ENCODE measurements around the gene MAPRE3. TPM values are rescaled to one million over a fixed set of nuclear protein-coding genes. Genes with fewer than 3 reads are reported as not detected.

MAPRE3 gene
- total RNA-seq, 1 donor from 2014 or later = 27.1 TPM

DNA sequence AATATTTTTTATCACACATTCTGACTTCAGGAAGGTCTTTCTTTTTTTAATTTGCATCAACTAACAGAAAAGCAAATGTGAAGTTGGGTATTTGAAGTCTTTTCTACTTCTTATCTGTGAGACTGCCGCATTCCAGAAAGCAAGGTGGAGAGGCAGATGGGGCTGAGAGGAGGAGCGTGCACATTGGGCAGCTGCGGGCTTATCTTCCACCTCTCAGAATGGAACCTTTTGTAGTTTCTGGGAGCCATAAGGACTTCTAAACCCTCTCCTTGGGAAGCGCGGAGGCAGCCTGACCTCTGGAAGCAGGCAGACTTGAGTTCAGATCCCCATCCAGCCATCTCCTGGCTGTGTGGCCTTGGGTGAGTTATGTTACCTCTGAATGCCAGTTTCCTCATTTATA, 3.9 kb downstream of the MAPRE3 start:
- Histone ChIP-seq H3K4me3 (no peak overlapping the region), H3K9me3 (no peaks in the 10 kb centered on the region), H3K4me1 (peaks cover 23% of the 10 kb centered on the region), H3K27ac (no peak overlapping the region), H3K36me3 (no peaks in the 10 kb centered on the region), H3K27me3 (ENCODE audit: low read depth) (no peaks in the 10 kb centered on the region)
- intact Hi-C loops (cut with DNase I) = no loop called here
- ATAC-seq (no peak), DNase-seq (no peak)
- TF ChIP-seq CTCF (IDR thresholded peaks at IDR 0.05) = no peak

DNA sequence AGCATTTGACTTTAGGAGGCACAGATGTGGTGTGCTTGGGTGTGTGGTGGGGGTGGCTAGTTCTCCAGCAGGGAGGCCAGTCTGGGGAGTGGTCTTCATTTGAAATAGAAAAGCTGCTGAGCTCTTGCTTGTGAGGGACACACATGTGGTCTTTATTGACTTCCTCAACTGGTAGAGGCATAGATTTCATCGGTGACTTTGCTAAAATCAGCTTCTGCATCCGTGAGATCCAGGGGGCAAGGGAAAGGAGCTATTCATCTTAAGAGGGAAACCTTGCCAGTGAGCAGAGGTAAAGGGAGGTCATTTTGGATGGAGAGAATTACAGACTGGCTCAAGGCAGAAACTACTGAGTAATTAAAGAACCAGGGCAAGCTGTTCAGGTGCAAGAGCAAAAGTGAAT, 4.7 kb downstream of the MAPRE3 start:
- no peaks in the 10 kb centered on the region for H3K36me3 ChIP-seq
- no peak for ATAC-seq
- no peak overlapping the region for H3K4me3 ChIP-seq
- no peak for DNase-seq
- H3K27ac ChIP-seq = no peak overlapping the region
- H3K27me3 ChIP-seq (ENCODE audit: low read depth) = no peaks in the 10 kb centered on the region
- intact Hi-C loops (cut with DNase I) = no loop called here
- TF ChIP-seq CTCF (IDR thresholded peaks at IDR 0.05) = no peak
- peaks cover 18% of the 10 kb centered on the region for H3K4me1 ChIP-seq
- no peaks in the 10 kb centered on the region for H3K9me3 ChIP-seq

- intact Hi-C loops (cut with DNase I) = no loop called here
- peaks cover 16% of the 10 kb centered on the region for H3K4me1 ChIP-seq
These were observed 5.2 kb downstream of the MAPRE3 start for GRCh38 chr2:26975656-26976055.

DNA sequence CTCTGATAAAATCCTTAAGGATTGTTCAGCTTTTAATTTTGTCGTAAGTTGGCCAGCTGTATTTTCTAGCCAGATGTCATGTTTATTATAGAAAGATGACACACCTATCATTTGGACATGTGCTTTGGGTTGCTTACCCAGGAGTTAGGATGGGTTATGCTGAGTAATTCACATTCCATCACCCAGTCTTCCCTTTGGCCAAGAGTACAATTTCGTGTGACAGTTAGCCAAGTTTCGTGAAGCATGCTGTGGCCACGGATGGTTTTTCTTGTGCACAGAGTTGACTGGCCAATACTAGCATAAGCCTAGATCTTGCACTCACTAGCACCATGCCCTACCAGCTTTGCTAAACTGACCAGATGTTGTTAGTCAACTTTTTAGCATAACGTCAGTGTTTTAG, 5.8 kb downstream of the MAPRE3 start:
- intact Hi-C loops (cut with DNase I) = no loop called here
- peaks cover 13% of the 10 kb centered on the region for H3K4me1 ChIP-seq
- H3K27me3 ChIP-seq (ENCODE audit: low read depth) = no peaks in the 10 kb centered on the region
- no peak for DNase-seq
- TF ChIP-seq CTCF (IDR thresholded peaks at IDR 0.05) = no peak
- H3K9me3 ChIP-seq = no peaks in the 10 kb centered on the region
- no peak for ATAC-seq
- no peaks in the 10 kb centered on the region for H3K36me3 ChIP-seq
- H3K27ac ChIP-seq = no peak overlapping the region
- no peak overlapping the region for H3K4me3 ChIP-seq

More at GRCh38 chr2:26975656-26976055, 5.2 kb downstream of the MAPRE3 start:
- no peaks in the 10 kb centered on the region for H3K27me3 ChIP-seq (ENCODE audit: low read depth)
- H3K36me3 ChIP-seq = no peaks in the 10 kb centered on the region
- ATAC-seq (no peak), DNase-seq (no peak)
- H3K9me3 ChIP-seq = no peaks in the 10 kb centered on the region
- H3K4me3 ChIP-seq = no peak overlapping the region
- no peak overlapping the region for H3K27ac ChIP-seq
- no peak for TF ChIP-seq CTCF (IDR thresholded peaks at IDR 0.05)

DNA sequence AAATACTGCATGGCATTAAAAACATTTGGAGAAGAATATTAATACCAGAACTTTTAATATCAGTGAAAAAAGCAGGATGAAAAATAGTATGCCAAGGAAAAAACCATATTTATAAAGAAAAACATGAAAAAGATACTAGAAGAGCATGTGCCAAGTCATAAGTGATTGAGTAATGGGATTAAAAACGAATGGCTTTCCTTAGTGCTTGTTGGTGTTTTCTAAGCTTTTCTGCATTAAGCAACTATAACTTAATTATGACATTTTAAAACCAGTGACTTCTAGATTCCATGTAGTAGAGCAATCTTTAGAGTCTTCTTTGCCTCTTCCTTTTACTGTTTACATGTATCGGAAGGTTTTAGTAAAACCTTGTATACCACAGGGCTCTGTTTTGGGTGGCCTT, 6.6 kb downstream of the MAPRE3 start:
- DNase-seq (no peak), ATAC-seq (no peak)
- Histone ChIP-seq H3K36me3 (no peaks in the 10 kb centered on the region), H3K4me1 (peaks cover 7% of the 10 kb centered on the region), H3K4me3 (no peak overlapping the region), H3K27ac (no peak overlapping the region), H3K27me3 (ENCODE audit: low read depth) (no peaks in the 10 kb centered on the region), H3K9me3 (no peaks in the 10 kb centered on the region)
- intact Hi-C loops (cut with DNase I) = no loop called here
- TF ChIP-seq CTCF (IDR thresholded peaks at IDR 0.05) = no peak

- TF ChIP-seq CTCF (IDR thresholded peaks at IDR 0.05) = no peak
- intact Hi-C loops (cut with DNase I) = no loop called here
- Histone ChIP-seq H3K9me3 (no peaks in the 10 kb centered on the region), H3K4me3 (no peak overlapping the region), H3K27me3 (ENCODE audit: low read depth) (no peaks in the 10 kb centered on the region), H3K36me3 (no peaks in the 10 kb centered on the region), H3K27ac (no peak overlapping the region), H3K4me1 (peaks cover 13% of the 10 kb centered on the region)
- ATAC-seq = peak; percentile 57 to 70
- peak; percentile 78 for DNase-seq
These were observed 7.7 kb downstream of the MAPRE3 start for GRCh38 chr2:26978061-26978596.

All from lower lobe of right lung (tissue), 2 donors.